ENCODE results near the gene DNAH1.
"Not testable (repeated sequence)": the region's sequence is repeated elsewhere in the genome, so short reads cannot be mapped to it uniquely, and the experiment has no call there.

DNAH1 gene

GRCh38 chr3:52315977-52316764 lies at the start of gene DNAH1:
DNAH1 (plus strand) TSS chr3:52316319; CDS start chr3:52322443, 6,124 bp downstream.
- DNase-seq, result no peak

- peak; percentile 64 for DNase-seq
These were observed 48.1 kb upstream of the DNAH1 start for GRCh38 chr3:52268036-52268435.

GRCh38 chr3:52269776-52270175 lies 46.3 kb upstream of the DNAH1 start:
- DNase-seq, result no peak

- DNase-seq, result no peak
These were observed 45.8 kb upstream of the DNAH1 start for GRCh38 chr3:52270252-52270754.

GRCh38 chr3:52272172-52272571 lies 43.9 kb upstream of the DNAH1 start:
- not testable (repeated sequence) for DNase-seq

GRCh38 chr3:52272831-52273230 lies 43.3 kb upstream of the DNAH1 start:
- no peak for DNase-seq

- DNase-seq, result not testable (repeated sequence)
These were observed 41.3 kb upstream of the DNAH1 start for GRCh38 chr3:52274781-52275180.

GRCh38 chr3:52277071-52277964 lies 38.8 kb upstream of the DNAH1 start:
- peak; percentile 84 for DNase-seq

- DNase-seq, result peak; percentile 63
These were observed 38.1 kb upstream of the DNAH1 start for GRCh38 chr3:52277972-52278509.

GRCh38 chr3:52278510-52279069 lies 37.5 kb upstream of the DNAH1 start, which contains the start of gene WDR82:
WDR82 (minus strand) TSS chr3:52278649; CDS start chr3:52278361, 288 bp downstream.
- DNase-seq, result peak; percentile 99

GRCh38 chr3:52279596-52279995 lies 36.5 kb upstream of the DNAH1 start:
- no peak for DNase-seq

- DNase-seq, result no peak
These were observed 36.1 kb upstream of the DNAH1 start for GRCh38 chr3:52280050-52280461.

GRCh38 chr3:52281981-52282801 lies 33.9 kb upstream of the DNAH1 start:
- DNase-seq, result peak; percentile 34

- DNase-seq, result no peak
These were observed 32.8 kb upstream of the DNAH1 start for GRCh38 chr3:52283306-52283705.

- not testable (repeated sequence) for DNase-seq
These were observed 32.1 kb upstream of the DNAH1 start for GRCh38 chr3:52284051-52284450.

GRCh38 chr3:52286777-52287110 lies 29.4 kb upstream of the DNAH1 start:
- DNase-seq, result no peak

GRCh38 chr3:52288674-52289073 lies 27.4 kb upstream of the DNAH1 start:
- DNase-seq, result no peak

GRCh38 chr3:52289338-52289746 lies 26.8 kb upstream of the DNAH1 start:
- DNase-seq, result no peak

GRCh38 chr3:52289747-52290595 lies 26.1 kb upstream of the DNAH1 start:
- no peak for DNase-seq

GRCh38 chr3:52290596-52291507 lies 25.3 kb upstream of the DNAH1 start:
- DNase-seq, result no peak
